ENCODE results near the gene STING1. TPM values are rescaled to one million over a fixed set of nuclear protein-coding genes. Genes with fewer than 3 reads are reported as not detected.

STING1 gene
- total RNA-seq, 3 donors from 2014 or later (not counting 1 experiment from before 2014, with no cell fraction given): 95.5 to 98.9 (median 96.6) TPM

DNA sequence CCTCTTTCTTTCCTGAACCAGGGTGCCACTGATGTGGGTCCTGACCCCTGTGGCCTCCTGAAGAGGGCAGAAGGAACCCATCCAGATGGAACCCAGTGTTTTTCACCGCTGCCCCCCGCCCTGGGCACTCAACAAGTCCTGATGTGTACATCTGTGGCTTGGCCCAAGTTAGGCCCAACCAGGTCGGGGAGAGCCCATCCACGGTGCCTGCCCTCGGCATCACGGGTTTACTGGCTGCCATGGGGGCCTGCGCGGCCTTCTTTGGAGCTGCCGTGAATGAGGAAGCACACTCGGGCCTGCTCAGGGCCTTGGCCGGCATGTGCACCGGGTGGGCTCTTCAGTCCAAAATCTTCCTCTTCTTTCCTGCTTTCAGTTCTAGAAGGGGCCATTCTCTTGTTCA is 25.8 kb downstream of the STING1 start:
- Histone ChIP-seq H3K27ac (ENCODE audit: low read length) (no peak overlapping the region), H3K36me3 (ENCODE audit: control insufficient read depth, insufficient read depth, low read length) (no peaks in the 10 kb centered on the region), H3K27me3 (ENCODE audit: control insufficient read depth, insufficient read depth, low read length) (no peaks in the 10 kb centered on the region), H3K9me3 (ENCODE audit: control insufficient read depth, insufficient read depth, low read length) (no peaks in the 10 kb centered on the region), H3K4me1 (ENCODE audit: control insufficient read depth, insufficient read depth, low read length) (peaks cover 60% of the 10 kb centered on the region), H3K4me3 (ENCODE audit: low read length) (no peak overlapping the region)
- Mint-ChIP-seq H3K4me1 (peaks cover 33 to 65% of the 10 kb centered on the region in 2 donors), H3K27me3 (ENCODE audit: low read depth in 2 of 2) (no peaks in the 10 kb centered on the region), H3K4me3 (no peak overlapping the region), H3K9me3 (no peaks in the 10 kb centered on the region), H3K36me3 (no peaks in the 10 kb centered on the region), H3K27ac (peak overlapping the region; percentile 57 to 92)
- TF ChIP-seq, protein P1, sequence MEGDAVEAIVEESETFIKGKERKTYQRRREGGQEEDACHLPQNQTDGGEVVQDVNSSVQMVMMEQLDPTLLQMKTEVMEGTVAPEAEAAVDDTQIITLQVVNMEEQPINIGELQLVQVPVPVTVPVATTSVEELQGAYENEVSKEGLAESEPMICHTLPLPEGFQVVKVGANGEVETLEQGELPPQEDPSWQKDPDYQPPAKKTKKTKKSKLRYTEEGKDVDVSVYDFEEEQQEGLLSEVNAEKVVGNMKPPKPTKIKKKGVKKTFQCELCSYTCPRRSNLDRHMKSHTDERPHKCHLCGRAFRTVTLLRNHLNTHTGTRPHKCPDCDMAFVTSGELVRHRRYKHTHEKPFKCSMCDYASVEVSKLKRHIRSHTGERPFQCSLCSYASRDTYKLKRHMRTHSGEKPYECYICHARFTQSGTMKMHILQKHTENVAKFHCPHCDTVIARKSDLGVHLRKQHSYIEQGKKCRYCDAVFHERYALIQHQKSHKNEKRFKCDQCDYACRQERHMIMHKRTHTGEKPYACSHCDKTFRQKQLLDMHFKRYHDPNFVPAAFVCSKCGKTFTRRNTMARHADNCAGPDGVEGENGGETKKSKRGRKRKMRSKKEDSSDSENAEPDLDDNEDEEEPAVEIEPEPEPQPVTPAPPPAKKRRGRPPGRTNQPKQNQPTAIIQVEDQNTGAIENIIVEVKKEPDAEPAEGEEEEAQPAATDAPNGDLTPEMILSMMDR (IDR thresholded peaks at IDR 0.05): no peak
- WGBS (ENCODE audit: insufficient coverage): 97% methylated on average over 12 of the region's 12 CpGs
- intact Hi-C loops (cut with micrococcal nuclease): loop anchor here (5.0 to 10.0 kb wide), 2 partner anchors 54 to 258 kb away; partner anchors contain the start of gene SPATA24
- no peak for DNase-seq
- ATAC-seq: no peak

DNA sequence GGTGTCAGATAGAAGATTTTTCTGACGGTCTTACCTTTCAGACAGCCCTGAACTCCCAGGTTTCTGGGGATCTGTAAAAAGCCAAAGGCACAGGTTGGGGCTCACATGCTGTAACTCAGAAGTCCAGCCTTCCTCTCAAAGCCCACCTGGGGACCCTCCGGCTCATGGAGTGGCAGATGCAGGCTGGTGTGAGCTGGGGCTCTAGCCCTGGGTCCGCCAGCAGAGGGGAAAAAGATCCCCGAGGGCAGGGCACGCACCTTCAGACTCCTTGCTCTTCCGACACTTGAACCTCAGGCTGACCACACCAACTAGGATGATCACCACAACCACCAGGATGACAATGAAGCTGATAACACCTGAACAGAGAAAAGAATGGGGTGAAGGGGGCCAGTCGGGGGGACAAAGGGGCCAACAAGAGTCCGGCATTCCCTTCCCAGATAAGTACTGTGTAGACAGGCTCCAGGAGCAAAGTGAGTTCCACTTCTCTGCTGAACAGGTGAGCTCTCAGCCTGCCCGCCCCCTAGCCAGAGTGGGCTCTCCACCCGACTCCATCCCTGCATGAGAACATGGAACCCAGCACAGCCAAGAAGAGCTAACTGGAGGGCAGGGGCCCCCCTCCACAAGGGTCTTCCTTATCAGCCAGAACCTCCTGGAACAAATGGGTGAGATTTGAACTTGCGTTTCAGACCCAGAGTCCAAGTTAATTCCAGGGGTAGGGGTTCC is 27.8 kb downstream of the STING1 start:
- no peak for ATAC-seq
- 70% methylated on average over 10 of the region's 11 CpGs for WGBS (ENCODE audit: insufficient coverage)
- intact Hi-C loops (cut with micrococcal nuclease): loop anchor here (5.0 to 10.0 kb wide), 2 partner anchors 52 to 260 kb away; partner anchors contain the start of gene SPATA24
- Histone ChIP-seq H3K4me3 (ENCODE audit: low read length) (no peak overlapping the region), H3K27ac (ENCODE audit: low read length) (peak overlapping the region; percentile 30), H3K27me3 (ENCODE audit: control insufficient read depth, insufficient read depth, low read length) (no peaks in the 10 kb centered on the region), H3K36me3 (ENCODE audit: control insufficient read depth, insufficient read depth, low read length) (no peaks in the 10 kb centered on the region), H3K4me1 (ENCODE audit: control insufficient read depth, insufficient read depth, low read length) (peaks cover 67% of the 10 kb centered on the region), H3K9me3 (ENCODE audit: control insufficient read depth, insufficient read depth, low read length) (no peaks in the 10 kb centered on the region)
- TF ChIP-seq, protein P1 (IDR thresholded peaks at IDR 0.05): no peak
- peaks cover 27 to 54% of the 10 kb centered on the region in 2 donors for H3K4me1 Mint-ChIP-seq
- DNase-seq: no peak
- H3K9me3 Mint-ChIP-seq: no peaks in the 10 kb centered on the region
- no peak overlapping the region for H3K4me3 Mint-ChIP-seq
- H3K27me3 Mint-ChIP-seq (ENCODE audit: low read depth in 2 of 2): no peaks in the 10 kb centered on the region
- H3K27ac Mint-ChIP-seq: peak overlapping the region; percentile 77 to 87
- H3K36me3 Mint-ChIP-seq: no peaks in the 10 kb centered on the region

DNA sequence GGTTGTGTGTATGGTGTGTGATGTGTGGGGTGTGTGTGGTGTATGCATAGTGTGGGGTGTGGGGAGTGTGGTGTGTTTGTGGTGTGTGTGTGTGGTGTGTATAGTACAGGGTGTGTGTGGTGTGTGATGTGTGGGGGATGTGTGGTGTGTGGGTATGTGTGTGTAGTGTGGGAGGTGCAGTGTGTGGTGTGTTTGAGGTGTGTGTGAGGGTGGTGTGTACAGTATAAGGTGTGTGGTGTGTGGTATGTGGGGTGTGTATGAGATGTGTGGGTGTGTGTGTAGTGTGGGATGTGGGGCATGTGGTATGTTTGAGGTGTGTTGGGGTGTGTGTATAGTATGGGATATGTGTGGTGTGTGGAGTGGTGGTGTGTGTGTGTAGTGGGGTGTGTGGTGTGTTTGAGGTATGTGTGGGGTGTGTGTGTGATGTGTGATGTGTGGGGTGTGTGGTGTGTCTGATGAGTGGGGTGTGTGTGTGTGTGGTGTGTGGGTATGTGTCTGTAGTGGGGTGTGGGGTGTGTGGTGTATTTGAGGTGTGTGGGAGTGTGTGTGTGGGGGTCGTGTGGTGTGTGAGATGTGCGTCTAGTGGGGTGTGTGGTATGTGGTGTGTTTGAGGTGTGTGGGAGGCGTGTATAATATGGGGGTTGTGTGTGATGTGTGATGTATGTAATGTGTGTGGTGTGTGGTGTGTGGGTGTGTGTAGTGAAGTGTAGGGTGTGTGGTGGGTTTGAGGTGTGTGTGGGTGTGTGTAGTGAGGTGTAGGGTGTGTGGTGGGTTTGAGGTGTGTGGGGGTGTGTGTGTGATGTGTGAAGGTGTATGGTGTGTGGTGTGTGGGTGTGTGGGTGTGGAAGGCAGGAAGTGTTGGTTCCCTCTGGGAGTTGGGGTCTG is 28.6 kb downstream of the STING1 start:
- peaks cover 59% of the 10 kb centered on the region for H3K4me1 ChIP-seq (ENCODE audit: control insufficient read depth, insufficient read depth, low read length)
- ATAC-seq: peak; percentile 28 to 53 (median 50)
- Mint-ChIP-seq H3K4me3 (peak overlapping the region; percentile 10), H3K4me1 (peaks cover 20 to 48% of the 10 kb centered on the region in 2 donors), H3K9me3 (no peaks in the 10 kb centered on the region), H3K36me3 (no peaks in the 10 kb centered on the region), H3K27me3 (ENCODE audit: low read depth in 2 of 2) (no peaks in the 10 kb centered on the region), H3K27ac (peak overlapping the region; percentile 77 to 87)
- peak overlapping the region; percentile 30 for H3K27ac ChIP-seq (ENCODE audit: low read length)
- TF ChIP-seq, protein P1 (IDR thresholded peaks at IDR 0.05): no peak
- H3K4me3 ChIP-seq (ENCODE audit: low read length): no peak overlapping the region
- no peaks in the 10 kb centered on the region for H3K27me3 ChIP-seq (ENCODE audit: control insufficient read depth, insufficient read depth, low read length)
- intact Hi-C loops (cut with micrococcal nuclease): loop anchor here (10.0 kb wide), 1 partner anchor 261 kb away; no protein-coding TSS in a partner anchor
- no peaks in the 10 kb centered on the region for H3K9me3 ChIP-seq (ENCODE audit: control insufficient read depth, insufficient read depth, low read length)
- WGBS (ENCODE audit: insufficient coverage): 24% methylated on average over 3 of the region's 3 CpGs
- no peaks in the 10 kb centered on the region for H3K36me3 ChIP-seq (ENCODE audit: control insufficient read depth, insufficient read depth, low read length)
- peak; percentile 66 to 68 for DNase-seq
